GM13977 (cell line): ENCODE measurements around the gene KIAA0825.

ENCODE experiments used
- DNase-seq: peaks from one replicate; pipeline ENCODE4 v3.0.0; 2012; ENCODE audit warnings: low spot score
- CTCF ChIP-seq: IDR thresholded peaks from 2 replicates; pipeline ENCODE4 v1.5.1; 2012; ENCODE audit warnings: mild to moderate bottlenecking, control low read depth; ENCODE audit not compliant: insufficient read depth; ENCODE audit errors: extremely low read depth, missing control alignments
- in situ Hi-C: fragments of 300-500 bp; cut with MboI; formaldehyde crosslinking; loops from one replicate; pipeline ENCODE4 v1.12.0; 2022; ENCODE audit warnings: low sequenced_read_pairs, low pct_unique_long_range_greater_than_20kb, mixed read lengths, inconsistent platforms; ENCODE audit not compliant: unreplicated experiment

The KIAA0825 gene

GRCh38 chr5:94260096-94260495 is 358.3 kb downstream of the KIAA0825 start:
- no peak for TF ChIP-seq CTCF

DNA sequence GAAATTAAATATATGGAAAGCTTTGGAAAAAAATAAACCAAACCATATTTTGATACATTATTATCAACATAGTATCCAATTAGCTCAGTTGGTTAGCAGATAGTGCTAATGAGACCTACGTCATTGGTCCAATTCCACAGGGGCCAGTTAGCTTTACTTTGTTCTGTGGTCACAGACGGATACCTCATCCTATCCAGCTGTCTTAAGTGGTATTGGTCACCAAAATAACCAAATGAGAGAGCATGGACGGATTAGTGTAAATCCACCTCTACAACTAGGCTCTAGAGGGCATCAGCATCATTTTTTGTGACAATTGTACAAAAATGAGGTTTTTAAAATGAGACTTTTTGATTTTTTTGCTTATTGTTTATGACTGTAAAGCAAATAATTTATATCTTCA is 364.2 kb downstream of the KIAA0825 start:
- in situ Hi-C loops: no loop called here
- no peak for DNase-seq
- TF ChIP-seq CTCF: no peak

More at GRCh38 chr5:94260096-94260495, 358.3 kb downstream of the KIAA0825 start:
- in situ Hi-C loops: no loop called here
- DNase-seq: no peak

GRCh38 chr5:94250985-94251384 is 367.4 kb downstream of the KIAA0825 start:
- no peak for DNase-seq
- in situ Hi-C loops: no loop called here
- no peak for TF ChIP-seq CTCF

DNA sequence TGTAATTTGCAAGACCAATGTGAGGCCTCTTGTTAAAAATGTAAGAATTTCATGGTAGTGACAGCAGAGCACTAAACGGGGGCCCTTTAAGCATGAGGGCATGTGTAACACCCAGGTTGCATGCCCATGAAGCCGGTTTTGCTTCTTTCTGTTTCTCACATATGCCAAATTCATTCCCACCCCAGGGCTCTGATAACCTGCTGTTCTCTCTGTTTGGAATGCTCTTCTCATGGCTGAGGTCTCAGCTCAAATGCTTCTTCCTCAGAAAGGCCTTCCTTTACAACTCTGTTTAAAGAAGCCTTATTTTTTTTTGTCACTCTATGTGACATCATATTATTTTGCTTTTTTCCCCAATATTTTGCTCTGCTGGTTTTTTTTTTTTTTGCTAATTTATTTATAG is 369.0 kb downstream of the KIAA0825 start:
- in situ Hi-C loops: no loop called here
- no peak for DNase-seq
- TF ChIP-seq CTCF: no peak

DNA sequence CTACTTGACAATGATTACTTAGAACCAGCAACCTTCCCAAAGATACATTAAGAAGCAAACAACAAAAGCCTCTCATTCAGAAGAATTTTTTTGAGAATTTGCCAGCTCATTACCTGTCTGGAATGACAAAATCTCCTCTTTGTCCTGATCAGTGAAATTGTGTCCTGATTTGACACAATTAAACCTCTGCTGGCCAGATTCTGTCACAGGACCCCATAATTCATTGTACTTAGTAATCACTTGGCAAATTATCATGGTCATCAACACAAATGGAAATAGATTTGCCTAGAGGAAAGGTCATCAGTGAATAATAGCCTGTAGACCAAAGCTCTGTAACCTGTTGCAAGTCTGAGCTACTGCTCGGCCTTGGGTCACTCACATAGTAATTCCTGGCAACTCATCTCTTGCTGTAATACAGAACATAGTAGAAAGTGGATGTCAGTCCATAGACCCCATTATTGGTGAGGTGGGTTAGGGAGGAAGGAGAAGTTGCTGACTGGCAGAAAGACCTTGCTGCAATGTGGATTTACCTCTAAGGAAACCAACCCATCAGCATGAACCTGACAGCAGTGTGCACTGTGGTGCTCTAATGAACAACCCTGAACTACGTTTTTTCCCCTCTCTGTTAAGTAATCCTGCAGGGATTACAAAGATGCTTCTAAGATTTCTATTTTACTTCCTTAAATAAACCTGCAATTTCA is 370.1 kb downstream of the KIAA0825 start:
- no peak for TF ChIP-seq CTCF
- in situ Hi-C loops: no loop called here
- DNase-seq: no peak

GRCh38 chr5:94245608-94246007 is 372.8 kb downstream of the KIAA0825 start:
- TF ChIP-seq CTCF: no peak
- in situ Hi-C loops: no loop called here
- DNase-seq: no peak
